PC-3 (cell line): ENCODE data around the gene HSF4. TPM values are rescaled to one million over a fixed set of nuclear protein-coding genes. Genes with fewer than 3 reads are reported as not detected.

Source experiments
- ATAC-seq: fragments of 200-7000 bp; cut with Tn5 transposase; 2 replicates; pipeline ENCODE4 v1.9.1; 2020; ENCODE audit warnings: mild to moderate bottlenecking, moderate library complexity
- BruUV-seq: library from RNA; stranded (reverse); fragments of 400-500 nt; replicated peaks from 2 replicates; lab custom pipeline; 2021; lab: Mats Ljungman, UMichigan
- CTCF ChIA-PET: fragments of 300-600 bp; sonication (Branson Sonifier 250); formaldehyde crosslinking; loops from one replicate; lab custom pipeline; 2022; ENCODE audit warnings: antibody characterized with exemption; lab: Charles Lee
- POLR2A ChIA-PET: fragments of 300-600 bp; sonication (Branson Sonifier 250); formaldehyde crosslinking; loops from one replicate; lab custom pipeline; 2022; ENCODE audit warnings: antibody characterized with exemption; ENCODE audit not compliant: unreplicated experiment; lab: Charles Lee
- DNase-seq: peaks from one replicate; pipeline ENCODE4 v3.0.0-alpha.2; 2015
- H2AFZ ChIP-seq: fragments of 300-600 bp; sonication (generic); 2 replicates; pipeline ENCODE4 v1.6.0; 2016; ENCODE audit warnings: antibody characterized with exemption, low read length
- H3F3A ChIP-seq: fragments of 300-600 bp; sonication (generic); one replicate; pipeline ENCODE4 v1.6.0; 2017; ENCODE audit warnings: antibody characterized with exemption, low read length, control low read depth, mild to moderate bottlenecking; ENCODE audit not compliant: unreplicated experiment
- H3K27ac ChIP-seq: fragments of 300-600 bp; sonication (generic); 2 replicates; pipeline ENCODE4 v1.5.1; 2016; ENCODE audit warnings: mild to moderate bottlenecking, low read length
- H3K27me3 ChIP-seq: fragments of 300-600 bp; sonication (generic); 2 replicates; pipeline ENCODE4 v1.6.1; 2016; ENCODE audit warnings: low read length, mixed read lengths
- H3K36me3 ChIP-seq: fragments of 300-600 bp; sonication (generic); 2 replicates; pipeline ENCODE4 v1.6.1; 2016; ENCODE audit warnings: low read depth, mixed run types, low read length, mixed read lengths
- H3K4me1 ChIP-seq: fragments of 300-600 bp; sonication (generic); 2 replicates; pipeline ENCODE4 v1.5.1; 2016; ENCODE audit warnings: low read length; ENCODE audit not compliant: insufficient read depth
- H3K4me2 ChIP-seq: fragments of 300-600 bp; sonication (generic); 2 replicates; pipeline ENCODE4 v1.6.0; 2016; ENCODE audit warnings: low read length
- H3K4me3 ChIP-seq: fragments of 300-600 bp; sonication (generic); 2 replicates; pipeline ENCODE4 v1.5.1; 2016; ENCODE audit warnings: mild to moderate bottlenecking, low read length, mixed read lengths
- H3K79me2 ChIP-seq: fragments of 300-600 bp; sonication (generic); 2 replicates; pipeline ENCODE4 v1.6.1; 2017; ENCODE audit warnings: low read length, mixed read lengths
- H3K9ac ChIP-seq: fragments of 300-600 bp; sonication (generic); 2 replicates; pipeline ENCODE4 v1.6.0; 2016; ENCODE audit warnings: mild to moderate bottlenecking, low read length
- H3K9me2 ChIP-seq: fragments of 300-600 bp; sonication (generic); replicated peaks from 2 replicates; pipeline ENCODE4 v1.6.1; 2016; ENCODE audit warnings: mixed run types, low read length, mixed read lengths
- H3K9me3 ChIP-seq: fragments of 300-600 bp; sonication (generic); 2 replicates; pipeline ENCODE4 v1.6.1; 2016; ENCODE audit warnings: low read length, mixed read lengths
- H4K20me1 ChIP-seq: fragments of 300-600 bp; sonication (generic); 2 replicates; pipeline ENCODE4 v1.6.1; 2016; ENCODE audit warnings: low read length, mixed read lengths
- EZH2 ChIP-seq: fragments of 300-600 bp; sonication (generic); IDR thresholded peaks from one replicate; pipeline ENCODE4 v1.6.1; 2017; ENCODE audit warnings: antibody characterized with exemption, mild to moderate bottlenecking, low read length; ENCODE audit not compliant: unreplicated experiment
- EZH2phosphoT487 ChIP-seq: fragments of 300-600 bp; sonication (generic); IDR thresholded peaks from 2 replicates; pipeline ENCODE4 v1.6.1; 2018; ENCODE audit warnings: mild to moderate bottlenecking, antibody characterized with exemption, low read length, borderline replicate concordance
- intact Hi-C: fragments of 100-400 bp; cut with micrococcal nuclease; formaldehyde crosslinking; loops from 2 replicates; pipeline ENCODE4 v1.9.0; 2023
- total RNA-seq: library from RNA; depleted of rRNA; stranded (reverse); fragments of >200 nt; gene quantifications from 2 replicates; pipeline ENCODE4 v1.2.3, GENCODE V29; 2014
- TF ChIP-seq, protein P1 (sequence below): fragments of 300-600 bp; sonication (generic); conservative IDR thresholded peaks from 2 replicates; pipeline ENCODE4 v1.5.1; 2017; ENCODE audit warnings: antibody characterized with exemption, low read depth, mild to moderate bottlenecking, low read length

The HSF4 gene
- total RNA-seq, 1 experiment from 2014 or later = 20.6 TPM

DNA sequence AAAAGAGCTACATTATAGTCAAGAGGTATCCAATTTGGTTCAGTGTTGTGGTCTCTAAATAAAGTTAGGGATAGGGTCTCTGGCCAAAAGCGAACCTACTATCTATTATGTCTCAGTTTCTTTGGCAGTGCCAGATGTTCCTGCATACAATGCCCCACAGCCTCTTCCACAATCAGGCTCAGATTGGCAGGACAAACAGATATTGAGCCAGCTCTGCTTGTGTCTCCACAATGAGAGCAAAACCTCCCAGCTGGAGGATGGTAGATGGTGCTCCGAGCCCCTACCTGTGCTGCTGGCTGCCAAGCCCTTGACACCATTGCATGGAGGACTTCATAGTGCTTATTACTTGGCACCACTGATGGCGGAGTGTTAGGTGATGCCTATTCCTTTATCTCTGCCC, 35.1 kb upstream of the HSF4 start:
- intact Hi-C loops = no loop called here

DNA sequence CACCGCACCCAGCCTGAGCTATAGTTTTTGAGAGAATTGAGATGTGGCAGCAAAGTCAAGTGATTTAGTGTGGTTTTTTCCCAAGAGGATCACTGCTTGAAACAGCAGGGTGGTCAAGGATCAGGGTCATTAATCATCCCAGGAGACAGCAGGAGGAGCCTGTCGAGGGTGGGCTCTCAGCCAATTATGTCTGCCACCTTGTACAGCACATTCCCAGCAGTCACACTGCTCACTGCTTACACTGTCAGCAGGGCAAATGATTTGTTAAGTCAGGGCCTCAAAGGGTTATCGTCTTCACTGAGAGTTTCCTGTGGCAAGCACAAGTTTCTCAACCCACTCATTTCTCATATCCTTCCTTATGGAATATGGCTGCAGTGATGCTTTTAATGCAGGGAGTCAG, 26.9 kb upstream of the HSF4 start:
- ChIA-PET POLR2A (no interaction called here), CTCF (interaction anchor here (0.7 kb wide), 1 partner anchor 26 kb away, joined by 4 read pairs; no protein-coding TSS in a partner anchor)
- Histone ChIP-seq H3K4me3 (no peak overlapping the region), H3K27ac (no peak overlapping the region), H3K9ac (no peak overlapping the region), H3K4me2 (no peak overlapping the region), H3F3A (no peaks in the 10 kb centered on the region), H3K9me3 (no peaks in the 10 kb centered on the region), H3K9me2 (no peaks in the 10 kb centered on the region), H3K36me3 (peaks cover 5% of the 10 kb centered on the region; the same call in 1 of the 2 replicates), H4K20me1 (no peaks in the 10 kb centered on the region), H2AFZ (no peak overlapping the region), H3K79me2 (no peaks in the 10 kb centered on the region), H3K4me1 (no peaks in the 10 kb centered on the region), H3K27me3 (no peaks in the 10 kb centered on the region)
- no TSS peak for BruUV-seq
- DNase-seq (no peak), ATAC-seq (no peak)
- intact Hi-C loops = no loop called here
- TF ChIP-seq, protein P1, sequence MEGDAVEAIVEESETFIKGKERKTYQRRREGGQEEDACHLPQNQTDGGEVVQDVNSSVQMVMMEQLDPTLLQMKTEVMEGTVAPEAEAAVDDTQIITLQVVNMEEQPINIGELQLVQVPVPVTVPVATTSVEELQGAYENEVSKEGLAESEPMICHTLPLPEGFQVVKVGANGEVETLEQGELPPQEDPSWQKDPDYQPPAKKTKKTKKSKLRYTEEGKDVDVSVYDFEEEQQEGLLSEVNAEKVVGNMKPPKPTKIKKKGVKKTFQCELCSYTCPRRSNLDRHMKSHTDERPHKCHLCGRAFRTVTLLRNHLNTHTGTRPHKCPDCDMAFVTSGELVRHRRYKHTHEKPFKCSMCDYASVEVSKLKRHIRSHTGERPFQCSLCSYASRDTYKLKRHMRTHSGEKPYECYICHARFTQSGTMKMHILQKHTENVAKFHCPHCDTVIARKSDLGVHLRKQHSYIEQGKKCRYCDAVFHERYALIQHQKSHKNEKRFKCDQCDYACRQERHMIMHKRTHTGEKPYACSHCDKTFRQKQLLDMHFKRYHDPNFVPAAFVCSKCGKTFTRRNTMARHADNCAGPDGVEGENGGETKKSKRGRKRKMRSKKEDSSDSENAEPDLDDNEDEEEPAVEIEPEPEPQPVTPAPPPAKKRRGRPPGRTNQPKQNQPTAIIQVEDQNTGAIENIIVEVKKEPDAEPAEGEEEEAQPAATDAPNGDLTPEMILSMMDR = no peak
- no peak for TF ChIP-seq EZH2phosphoT487
- no peak for TF ChIP-seq EZH2

More for the DNA sequence above, 35.1 kb upstream of the HSF4 start:
- DNase-seq (no peak), ATAC-seq (no peak)
- ChIA-PET POLR2A (no interaction called here), CTCF (no interaction called here)
- Histone ChIP-seq H4K20me1 (no peaks in the 10 kb centered on the region), H3K27ac (no peak overlapping the region), H3K36me3 (peaks cover 4% of the 10 kb centered on the region), H3K4me2 (no peak overlapping the region), H3F3A (no peaks in the 10 kb centered on the region), H3K27me3 (no peaks in the 10 kb centered on the region), H2AFZ (no peak overlapping the region), H3K9me2 (no peaks in the 10 kb centered on the region), H3K9ac (no peak overlapping the region), H3K9me3 (no peaks in the 10 kb centered on the region), H3K4me3 (no peak overlapping the region), H3K79me2 (no peaks in the 10 kb centered on the region), H3K4me1 (no peaks in the 10 kb centered on the region)
- no TSS peak for BruUV-seq
- TF ChIP-seq, protein P1 = no peak
- TF ChIP-seq EZH2 (no peak), EZH2phosphoT487 (no peak)

DNA sequence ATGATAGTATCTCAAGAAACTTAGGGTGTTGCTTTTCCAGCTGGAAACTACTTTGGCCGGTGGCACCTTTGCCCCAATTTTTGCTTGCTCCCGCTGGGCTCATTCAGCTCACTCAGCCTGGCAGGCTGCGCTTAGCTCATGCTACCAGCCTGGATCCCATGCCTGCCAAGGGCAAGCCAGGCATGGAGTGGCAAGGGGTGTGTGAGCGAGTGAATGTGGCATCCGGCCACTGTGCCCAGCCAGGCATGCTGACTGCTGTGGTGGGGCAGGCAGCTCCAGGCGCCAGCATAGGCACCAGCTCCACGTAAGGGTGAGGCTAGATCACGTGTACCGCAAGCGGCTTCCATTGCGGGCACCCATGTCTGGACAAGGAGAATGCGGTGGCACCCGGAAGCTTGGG, 23.2 kb upstream of the HSF4 start:
- Histone ChIP-seq H3K9me2 (no peaks in the 10 kb centered on the region), H3K27me3 (no peaks in the 10 kb centered on the region), H3K4me3 (no peak overlapping the region), H3K79me2 (no peaks in the 10 kb centered on the region), H3K4me1 (no peaks in the 10 kb centered on the region), H3K9me3 (no peaks in the 10 kb centered on the region), H3K36me3 (no peaks in the 10 kb centered on the region; the same call in 1 of the 2 replicates), H4K20me1 (no peaks in the 10 kb centered on the region), H3F3A (no peaks in the 10 kb centered on the region), H3K4me2 (no peak overlapping the region), H3K9ac (no peak overlapping the region), H2AFZ (no peak overlapping the region), H3K27ac (no peak overlapping the region)
- DNase-seq (no peak), ATAC-seq (no peak)
- intact Hi-C loops = no loop called here
- BruUV-seq = no TSS peak
- CTCF ChIA-PET = no interaction called here
- POLR2A ChIA-PET = no interaction called here
- no peak for TF ChIP-seq EZH2
- TF ChIP-seq, protein P1 = no peak
- no peak for TF ChIP-seq EZH2phosphoT487
